ENCODE measurements around the gene IQCH. TPM values are rescaled to one million over a fixed set of nuclear protein-coding genes. Genes with fewer than 3 reads are reported as not detected.

IQCH gene
- total RNA-seq, 1 donor from 2014 or later: 2.0 TPM

DNA sequence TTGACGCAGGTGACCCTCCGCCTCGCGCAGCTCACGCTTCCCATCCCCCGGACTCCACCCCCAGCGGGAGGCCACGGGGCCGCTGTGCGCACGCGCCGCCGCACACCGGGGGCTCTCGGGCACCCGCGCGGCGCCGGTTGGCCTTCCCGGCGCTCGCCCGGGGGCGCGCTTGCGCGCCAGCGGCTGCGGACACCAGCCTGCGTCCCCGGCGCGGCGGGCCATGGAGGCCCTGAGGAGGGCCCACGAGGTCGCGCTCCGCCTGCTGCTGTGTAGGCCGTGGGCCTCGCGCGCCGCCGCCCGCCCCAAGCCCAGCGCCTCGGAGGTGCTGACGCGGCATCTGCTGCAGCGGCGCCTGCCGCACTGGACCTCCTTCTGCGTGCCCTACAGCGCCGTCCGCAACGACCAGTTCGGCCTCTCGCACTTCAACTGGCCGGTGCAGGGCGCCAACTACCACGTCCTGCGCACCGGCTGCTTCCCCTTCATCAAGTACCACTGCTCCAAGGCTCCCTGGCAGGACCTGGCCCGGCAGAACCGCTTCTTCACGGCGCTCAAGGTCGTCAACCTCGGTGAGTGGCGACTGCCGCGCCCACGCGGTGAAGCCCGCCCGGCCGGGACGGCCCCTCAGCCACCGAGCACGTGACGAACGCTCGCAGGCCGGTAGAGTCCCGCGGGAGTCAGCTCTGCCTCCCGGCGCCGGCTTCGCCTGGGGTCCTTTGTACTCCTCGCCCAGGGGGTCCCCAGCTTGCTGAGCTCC, 266.6 kb downstream of the IQCH start, which contains the start of gene C15orf61:
Gene C15orf61 (plus strand): TSS at position 103 of the 754 bp plus-strand sequence. CDS start 118 bp downstream, at position 221.
- peak within 1 kb of the TSS; percentile 91 for H3K27ac Mint-ChIP-seq
- H3K36me3 Mint-ChIP-seq: no peaks in the 10 kb centered on the region
- no peaks in the 10 kb centered on the region for H3K9me3 Mint-ChIP-seq
- H3K4me3 Mint-ChIP-seq: peak within 1 kb of the TSS; percentile 93
- DNase-seq (ENCODE audit: extremely low spot score, unreplicated experiment): peak; percentile 87
- H3K27me3 Mint-ChIP-seq: no peaks in the 10 kb centered on the region
- peak; percentile 15 for TF ChIP-seq CTCF (conservative IDR thresholded peaks at IDR 0.05)
- peaks cover 15% of the 10 kb centered on the region for H3K4me1 Mint-ChIP-seq (ENCODE audit: unreplicated experiment)

GRCh38 chr15:67521783-67522568, 267.4 kb downstream of the IQCH start:
- H3K27ac Mint-ChIP-seq: peak overlapping the region; percentile 91
- H3K4me1 Mint-ChIP-seq (ENCODE audit: unreplicated experiment): peaks cover 15% of the 10 kb centered on the region
- H3K9me3 Mint-ChIP-seq: no peaks in the 10 kb centered on the region
- TF ChIP-seq CTCF (conservative IDR thresholded peaks at IDR 0.05): peak; percentile 12
- no peaks in the 10 kb centered on the region for H3K36me3 Mint-ChIP-seq
- DNase-seq (ENCODE audit: extremely low spot score, unreplicated experiment): no peak
- H3K27me3 Mint-ChIP-seq: no peaks in the 10 kb centered on the region
- H3K4me3 Mint-ChIP-seq: peak overlapping the region; percentile 93

DNA sequence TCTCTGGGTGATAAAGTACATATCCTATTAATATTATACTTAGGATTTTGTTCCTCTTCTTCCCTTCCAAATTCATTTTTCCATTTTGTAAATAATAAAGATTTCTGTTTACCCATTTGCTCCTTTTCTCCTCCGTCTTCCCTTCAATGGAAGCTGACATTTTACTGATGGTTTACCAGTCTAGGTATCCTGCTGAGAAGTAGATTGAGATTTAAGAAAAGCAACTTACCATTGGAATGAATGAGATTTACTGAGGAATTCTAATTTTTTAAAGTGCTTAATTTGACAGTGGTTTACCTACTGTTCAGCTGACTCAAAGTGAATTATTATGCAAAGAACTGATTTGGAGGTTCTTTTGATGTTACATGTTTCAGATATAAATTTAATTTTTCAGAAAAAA, 268.7 kb downstream of the IQCH start:
- Mint-ChIP-seq H3K36me3 (peaks cover 5% of the 10 kb centered on the region), H3K27ac (no peak overlapping the region), H3K9me3 (no peaks in the 10 kb centered on the region), H3K4me1 (ENCODE audit: unreplicated experiment) (peaks cover 19% of the 10 kb centered on the region), H3K4me3 (peak overlapping the region; percentile 93), H3K27me3 (no peaks in the 10 kb centered on the region)
- DNase-seq (ENCODE audit: extremely low spot score, unreplicated experiment): no peak
- TF ChIP-seq CTCF (conservative IDR thresholded peaks at IDR 0.05): no peak

DNA sequence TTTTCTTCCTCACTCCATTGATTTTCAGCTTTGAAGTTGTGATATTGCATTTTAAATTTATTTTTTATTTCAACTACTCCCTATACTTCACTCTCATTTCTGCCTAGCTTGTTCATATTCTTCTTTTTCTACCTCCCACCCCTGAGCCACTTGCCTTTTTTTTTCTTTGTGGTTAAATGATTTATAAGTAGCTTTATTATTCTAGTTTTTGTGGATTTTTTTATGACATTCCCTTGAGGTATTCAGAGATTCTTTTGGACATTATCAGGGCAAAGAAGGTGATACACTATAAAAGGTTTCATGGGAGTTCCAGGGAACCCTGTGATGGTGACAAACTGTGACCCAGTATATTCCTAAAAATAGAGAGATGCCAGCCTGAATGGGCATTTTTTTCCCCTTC, 269.6 kb downstream of the IQCH start:
- no peak for DNase-seq (ENCODE audit: extremely low spot score, unreplicated experiment)
- H3K9me3 Mint-ChIP-seq: no peaks in the 10 kb centered on the region
- no peaks in the 10 kb centered on the region for H3K27me3 Mint-ChIP-seq
- peak overlapping the region; percentile 42 for H3K4me3 Mint-ChIP-seq
- peaks cover 7% of the 10 kb centered on the region for H3K36me3 Mint-ChIP-seq
- no peak for TF ChIP-seq CTCF (conservative IDR thresholded peaks at IDR 0.05)
- no peak overlapping the region for H3K27ac Mint-ChIP-seq
- peaks cover 24% of the 10 kb centered on the region for H3K4me1 Mint-ChIP-seq (ENCODE audit: unreplicated experiment)

DNA sequence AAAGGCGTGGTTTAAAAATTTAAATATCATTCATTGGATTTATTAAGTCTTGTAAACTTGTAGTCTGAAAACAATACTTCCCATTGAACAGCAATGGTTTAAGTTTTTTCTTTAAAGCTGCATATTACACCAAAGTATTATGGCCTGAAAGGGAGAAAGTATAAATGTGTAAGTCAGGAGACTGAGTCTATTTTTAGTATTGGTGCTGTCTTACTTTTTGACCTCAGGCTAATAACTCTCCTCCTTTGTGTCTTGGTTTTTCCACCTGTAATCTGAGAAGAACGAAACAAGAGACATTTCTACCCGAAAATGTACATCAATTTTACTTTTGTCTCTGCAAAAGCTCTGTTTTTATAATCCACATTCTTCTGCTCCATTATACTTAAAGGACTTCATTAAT, 273.9 kb downstream of the IQCH start:
- no peak for TF ChIP-seq CTCF (conservative IDR thresholded peaks at IDR 0.05)
- Mint-ChIP-seq H3K4me1 (ENCODE audit: unreplicated experiment) (peaks cover 15% of the 10 kb centered on the region), H3K27ac (peak overlapping the region; percentile 57), H3K27me3 (no peaks in the 10 kb centered on the region), H3K36me3 (peaks cover 7% of the 10 kb centered on the region), H3K4me3 (peak overlapping the region; percentile 32), H3K9me3 (no peaks in the 10 kb centered on the region)
- DNase-seq (ENCODE audit: extremely low spot score, unreplicated experiment): no peak
